GM10266 (cell line): ENCODE measurements around the gene ZXDC.

Experiments
- DNase-seq: peaks from one replicate; pipeline ENCODE4 v3.0.0; 2012; ENCODE audit errors: extremely low spot score
- CTCF ChIP-seq: IDR thresholded peaks from 2 replicates; pipeline ENCODE4 v1.5.1; 2012; ENCODE audit warnings: mild to moderate bottlenecking, low read depth; ENCODE audit not compliant: control insufficient read depth, insufficient read depth; ENCODE audit errors: missing control alignments

ZXDC gene

DNA sequence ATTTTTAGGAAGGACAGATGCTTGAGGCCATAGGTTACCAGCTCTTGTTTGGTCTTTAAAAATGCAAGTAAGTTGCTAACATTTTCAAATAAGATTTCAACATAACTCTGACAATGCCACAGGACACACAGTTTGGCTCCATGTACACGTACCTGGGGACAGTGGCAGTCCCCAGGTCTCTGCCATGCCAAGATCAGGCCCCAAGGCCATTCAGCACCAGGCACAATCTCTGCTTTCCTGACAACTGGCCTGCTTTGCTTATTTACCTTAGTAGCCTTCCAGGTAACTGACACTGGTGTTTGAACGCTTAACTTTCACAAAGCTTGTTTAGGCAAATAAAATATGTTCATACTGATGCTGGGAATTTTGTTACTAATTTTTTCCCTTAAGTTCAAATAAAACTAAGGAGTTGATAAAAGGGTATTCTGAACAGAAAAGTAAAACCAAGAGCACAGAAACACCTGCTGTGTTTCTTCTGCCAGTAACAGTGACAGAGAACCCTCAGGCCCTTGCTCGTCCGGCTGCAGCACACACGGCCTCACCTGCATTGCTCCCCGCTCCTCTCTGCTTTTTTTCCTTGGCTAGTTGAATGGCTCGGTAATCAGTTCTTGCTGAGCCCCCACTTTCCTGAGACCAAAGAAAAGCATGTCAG, 16.5 kb downstream of the ZXDC start:
- DNase-seq = no peak
- no peak for TF ChIP-seq CTCF

GRCh38 chr3:126456766-126457388, 18.8 kb downstream of the ZXDC start:
- DNase-seq = no peak
- TF ChIP-seq CTCF = no peak

DNA sequence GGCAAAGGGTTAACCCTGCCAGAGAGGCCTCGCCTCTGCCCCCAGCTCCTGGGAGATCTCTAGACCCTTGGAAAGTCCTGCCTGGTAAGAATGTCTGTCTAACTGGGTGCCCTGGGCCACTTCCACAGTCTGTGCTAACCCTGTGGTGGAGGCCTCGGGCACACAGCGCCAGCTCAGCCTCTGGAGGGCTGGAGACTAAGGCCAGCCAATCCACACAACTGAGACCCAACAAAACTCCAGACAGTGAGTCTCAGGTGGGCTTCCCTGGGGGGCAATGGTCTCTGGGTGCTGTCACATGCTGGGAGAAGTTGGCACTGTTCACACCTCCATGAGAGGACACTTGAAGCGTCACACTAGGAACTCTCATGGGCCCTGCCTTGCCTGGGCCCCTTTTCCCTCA, 19.5 kb downstream of the ZXDC start:
- TF ChIP-seq CTCF = no peak

DNA sequence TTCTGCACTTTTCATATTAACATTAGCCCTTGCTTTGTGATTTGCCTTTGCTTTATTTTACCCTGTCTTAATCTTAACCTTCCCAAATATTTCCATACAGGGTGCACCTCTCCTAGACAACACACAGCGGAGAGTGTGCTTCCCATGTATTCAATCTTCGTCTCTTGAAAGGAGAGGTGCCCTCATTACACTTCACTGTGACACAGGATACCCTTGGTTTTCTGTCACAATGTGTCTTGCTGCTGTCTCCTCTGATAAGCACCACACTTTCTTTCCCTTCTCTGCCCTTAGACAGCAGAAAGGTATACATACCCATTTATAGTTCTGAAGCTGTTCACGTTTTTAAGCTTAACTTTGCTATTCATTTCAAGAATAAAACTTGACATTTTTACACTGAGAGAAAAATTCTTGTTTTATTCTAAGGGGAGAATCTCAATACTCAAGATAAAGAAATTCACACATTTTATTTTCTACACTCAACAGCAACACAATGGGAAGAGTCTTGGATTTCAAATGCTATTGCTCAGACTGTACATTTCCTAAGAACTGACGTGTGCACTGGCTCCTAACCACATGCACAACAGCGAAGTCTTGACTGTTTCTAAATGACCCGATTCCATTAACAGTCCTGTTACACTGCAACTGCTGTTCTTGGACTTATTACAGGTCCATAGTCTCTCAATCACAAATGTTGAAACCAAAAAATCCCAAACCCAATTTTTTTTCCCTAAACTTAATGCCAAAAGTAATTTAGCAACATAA, 21.1 kb downstream of the ZXDC start:
- no peak for TF ChIP-seq CTCF
- DNase-seq = no peak

More for the DNA sequence above, 19.5 kb downstream of the ZXDC start:
- no peak for DNase-seq

DNA sequence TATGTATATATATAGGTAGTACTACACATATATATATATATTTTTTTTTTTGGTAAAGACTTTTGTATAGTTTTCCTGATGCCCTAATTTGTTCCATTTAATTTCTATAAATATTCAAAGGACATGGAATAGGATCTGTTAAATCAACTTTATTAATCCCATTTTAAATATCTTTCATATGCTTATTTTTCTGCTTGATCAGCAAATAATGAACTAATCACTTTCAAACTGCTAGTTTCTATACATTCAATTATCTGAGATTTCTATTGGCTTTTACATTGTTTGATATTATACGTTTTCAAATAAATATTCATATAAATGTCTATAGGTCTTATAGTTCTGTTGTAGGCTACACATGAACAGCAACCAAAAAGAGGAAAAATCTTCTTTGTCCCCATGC, 21.7 kb downstream of the ZXDC start:
- TF ChIP-seq CTCF = no peak
- no peak for DNase-seq

DNA sequence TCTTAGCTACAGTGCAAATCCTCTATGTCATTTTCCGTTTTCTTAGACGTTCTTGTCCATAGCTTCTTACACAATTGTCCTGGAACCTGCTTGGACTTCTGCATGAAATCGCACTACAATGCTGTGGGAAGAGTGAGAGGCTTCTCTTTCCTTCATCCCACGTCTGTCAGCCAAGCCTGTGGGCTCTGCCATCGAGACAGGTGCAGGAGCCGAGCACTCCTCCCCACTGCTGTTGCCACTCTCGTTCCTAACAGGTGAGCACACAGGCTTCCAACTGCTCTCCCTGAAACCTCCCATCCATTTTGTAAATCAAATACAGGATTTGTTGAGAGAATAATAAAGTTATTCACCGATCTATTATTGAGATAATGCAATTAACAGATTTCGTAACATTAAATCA, 23.5 kb downstream of the ZXDC start:
- TF ChIP-seq CTCF = no peak
- DNase-seq = no peak

DNA sequence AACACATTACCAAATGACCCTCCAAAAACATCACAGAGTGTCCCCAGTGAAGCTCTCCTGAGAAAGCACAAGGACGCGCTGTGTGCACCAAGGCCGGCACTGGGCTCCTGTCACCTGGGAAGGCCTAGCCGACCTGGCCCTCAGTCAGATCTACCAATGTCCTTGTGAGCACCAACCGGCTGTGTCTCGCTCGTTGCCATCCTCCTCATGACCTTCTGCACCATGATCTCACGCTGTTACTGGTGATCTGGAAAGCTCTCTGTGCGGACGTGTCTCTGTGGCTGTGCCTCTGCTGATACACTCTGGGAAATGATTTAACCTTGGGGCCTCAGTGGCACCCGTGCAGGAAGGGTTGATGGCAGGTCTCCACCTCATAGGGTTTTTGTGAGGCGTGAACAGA, 24.2 kb downstream of the ZXDC start:
- no peak for TF ChIP-seq CTCF
- DNase-seq = no peak
